Vagina (tissue), 2 donors: ENCODE results near the gene SYCN. TPM values are rescaled to one million over a fixed set of nuclear protein-coding genes. Genes with fewer than 3 reads are reported as not detected.
A peak's percentile ranks its signal among the peaks of the same experiment; 100 is the strongest.

Experiments
- DNase-seq, 2 donors: peaks; one replicate each; pipeline ENCODE4 v3.0.0-alpha.2; 2017; ENCODE audit errors: extremely low spot score in 2 of 2
- H3K27ac ChIP-seq: fragments of 200-600 bp; sonication (generic); one replicate; pipeline ENCODE4 v1.5.1; 2019
- H3K27me3 ChIP-seq: fragments of 200-600 bp; sonication (generic); one replicate; pipeline ENCODE4 v1.5.1; 2019
- H3K36me3 ChIP-seq, 2 donors: fragments of 200-600 bp; sonication (generic); one replicate each; pipeline ENCODE4 v1.5.1; 2017 to 2019
- H3K4me1 ChIP-seq: fragments of 200-600 bp; sonication (generic); one replicate; pipeline ENCODE4 v1.5.1; 2019
- H3K4me3 ChIP-seq, 2 donors: fragments of 200-600 bp; sonication (generic); 1 replicate in 1 of 2; 2 replicates in 1 of 2; pipeline ENCODE4 v1.5.1; 2016 to 2019
- H3K9me3 ChIP-seq: fragments of 200-600 bp; sonication (generic); one replicate; pipeline ENCODE4 v1.5.1; 2019
- POLR2A ChIP-seq, 2 donors: fragments of 450-650 bp; IDR thresholded peaks; one replicate each; pipeline ENCODE4 v1.6.1; 2017; ENCODE audit warnings: antibody characterized with exemption in 2 of 2, mild to moderate bottlenecking in 2 of 2, moderate library complexity in 2 of 2
- POLR2AphosphoS5 ChIP-seq, 2 donors: sonication (generic); formaldehyde crosslinking; IDR thresholded peaks; one replicate each; pipeline ENCODE4 v1.9.0; 2017; ENCODE audit warnings: antibody characterized with exemption in 2 of 2, mild to moderate bottlenecking in 2 of 2, low read depth in 1 of 2; ENCODE audit not compliant: insufficient read depth in 1 of 2
- intact Hi-C: fragments of 100-400 bp; cut with DNase I; formaldehyde crosslinking; loops from one replicate; pipeline ENCODE4 v1.15.1; 2023
- total RNA-seq: library from RNA; depleted of rRNA; stranded (reverse); fragments of >200 nt; gene quantifications from one replicate; pipeline ENCODE4 v1.2.3, GENCODE V29; 2016
- TF ChIP-seq, protein P1 (sequence below), 3 experiments: fragments of 450-650 bp in 2 of 3; fragments of 200-600 bp in 1 of 3; sonication (generic) in 1 of 3; IDR thresholded peaks; one replicate each; pipeline ENCODE4 v1.5.1; 2017 to 2019; ENCODE audit warnings: antibody characterized with exemption in 3 of 3, mild to moderate bottlenecking in 2 of 3, moderate library complexity in 2 of 3

The SYCN gene
- total RNA-seq, 1 donor from 2014 or later = not detected

DNA sequence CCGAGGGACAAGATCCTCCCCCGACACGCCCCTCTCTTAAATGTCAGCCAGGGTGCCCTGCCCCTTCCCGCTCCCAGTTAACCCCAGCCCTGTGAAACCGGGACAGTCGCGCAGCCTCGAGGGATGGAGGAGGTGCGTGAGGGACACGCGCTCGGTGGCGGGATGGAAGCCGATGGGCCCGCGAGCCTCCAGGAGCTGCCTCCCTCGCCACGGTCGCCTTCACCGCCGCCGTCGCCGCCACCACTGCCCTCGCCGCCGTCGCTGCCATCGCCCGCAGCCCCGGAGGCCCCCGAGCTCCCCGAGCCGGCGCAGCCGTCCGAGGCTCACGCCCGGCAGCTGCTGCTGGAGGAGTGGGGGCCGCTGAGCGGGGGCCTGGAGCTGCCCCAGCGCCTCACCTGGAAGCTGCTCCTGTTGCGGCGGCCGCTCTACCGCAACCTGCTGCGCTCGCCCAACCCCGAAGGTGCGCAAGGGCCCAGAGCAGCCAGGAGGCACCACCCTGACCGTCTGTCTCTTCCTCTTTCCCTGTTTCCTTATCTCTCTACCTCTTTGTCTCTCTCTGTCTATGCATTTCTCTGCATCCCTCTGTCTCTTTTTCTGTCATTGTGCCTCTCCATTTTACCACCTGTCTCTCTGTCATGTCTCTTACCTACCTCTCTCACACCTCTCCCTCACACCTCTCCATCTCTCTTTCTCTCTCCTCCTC, 7.1 kb downstream of the SYCN start, which contains the start of gene NCCRP1:
NCCRP1 (plus strand) TSS at position 105 of the 703 bp plus-strand sequence; CDS start at position 124, 19 bp downstream.
- intact Hi-C loops = no loop called here
- TF ChIP-seq POLR2AphosphoS5 (IDR thresholded peaks at IDR 0.05; ENCODE audit: insufficient read depth in 1 of 2, low read depth in 1 of 2) (no peak), POLR2A (IDR thresholded peaks at IDR 0.05) (no peak)
- TF ChIP-seq, protein P1, sequence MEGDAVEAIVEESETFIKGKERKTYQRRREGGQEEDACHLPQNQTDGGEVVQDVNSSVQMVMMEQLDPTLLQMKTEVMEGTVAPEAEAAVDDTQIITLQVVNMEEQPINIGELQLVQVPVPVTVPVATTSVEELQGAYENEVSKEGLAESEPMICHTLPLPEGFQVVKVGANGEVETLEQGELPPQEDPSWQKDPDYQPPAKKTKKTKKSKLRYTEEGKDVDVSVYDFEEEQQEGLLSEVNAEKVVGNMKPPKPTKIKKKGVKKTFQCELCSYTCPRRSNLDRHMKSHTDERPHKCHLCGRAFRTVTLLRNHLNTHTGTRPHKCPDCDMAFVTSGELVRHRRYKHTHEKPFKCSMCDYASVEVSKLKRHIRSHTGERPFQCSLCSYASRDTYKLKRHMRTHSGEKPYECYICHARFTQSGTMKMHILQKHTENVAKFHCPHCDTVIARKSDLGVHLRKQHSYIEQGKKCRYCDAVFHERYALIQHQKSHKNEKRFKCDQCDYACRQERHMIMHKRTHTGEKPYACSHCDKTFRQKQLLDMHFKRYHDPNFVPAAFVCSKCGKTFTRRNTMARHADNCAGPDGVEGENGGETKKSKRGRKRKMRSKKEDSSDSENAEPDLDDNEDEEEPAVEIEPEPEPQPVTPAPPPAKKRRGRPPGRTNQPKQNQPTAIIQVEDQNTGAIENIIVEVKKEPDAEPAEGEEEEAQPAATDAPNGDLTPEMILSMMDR (IDR thresholded peaks at IDR 0.05) = no peak
- no peaks in the 10 kb centered on the region for H3K27me3 ChIP-seq
- H3K36me3 ChIP-seq = no peaks in the 10 kb centered on the region
- no peaks in the 10 kb centered on the region for H3K9me3 ChIP-seq
- peaks cover 4% of the 10 kb centered on the region for H3K4me1 ChIP-seq
- no peak for DNase-seq
- H3K27ac ChIP-seq = no peak within 1 kb of the TSS
- peak within 1 kb of the TSS in 1 of 2 donors; percentile 35 for H3K4me3 ChIP-seq

DNA sequence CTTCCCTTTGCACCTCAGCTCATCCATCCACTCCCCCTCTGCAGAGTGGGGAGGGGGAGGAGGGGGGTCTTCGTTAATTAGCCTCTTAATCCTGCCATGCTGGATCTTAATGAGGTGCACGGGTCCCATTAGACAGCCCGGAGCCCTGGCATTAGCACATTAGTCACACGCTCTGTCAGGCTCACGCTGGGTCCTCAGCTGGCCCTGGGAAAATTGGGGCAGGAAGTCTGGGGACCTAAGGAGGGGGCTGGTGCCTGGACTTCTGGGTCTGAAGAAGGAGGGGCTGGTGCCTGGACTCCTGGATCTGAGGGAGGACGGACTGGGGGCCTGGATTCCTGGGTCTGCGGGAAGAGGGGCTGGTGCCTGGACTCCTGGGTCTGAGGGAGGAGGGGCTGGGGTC, 7.7 kb downstream of the SYCN start:
- intact Hi-C loops = no loop called here
- no peak for TF ChIP-seq POLR2A (IDR thresholded peaks at IDR 0.05)
- TF ChIP-seq, protein P1 (IDR thresholded peaks at IDR 0.05) = no peak
- TF ChIP-seq POLR2AphosphoS5 (IDR thresholded peaks at IDR 0.05; ENCODE audit: insufficient read depth in 1 of 2, low read depth in 1 of 2) = no peak
- Histone ChIP-seq H3K36me3 (no peaks in the 10 kb centered on the region), H3K4me3 (no peak overlapping the region), H3K9me3 (no peaks in the 10 kb centered on the region), H3K27ac (no peak overlapping the region), H3K4me1 (peaks cover 4% of the 10 kb centered on the region), H3K27me3 (no peaks in the 10 kb centered on the region)
- DNase-seq = no peak

DNA sequence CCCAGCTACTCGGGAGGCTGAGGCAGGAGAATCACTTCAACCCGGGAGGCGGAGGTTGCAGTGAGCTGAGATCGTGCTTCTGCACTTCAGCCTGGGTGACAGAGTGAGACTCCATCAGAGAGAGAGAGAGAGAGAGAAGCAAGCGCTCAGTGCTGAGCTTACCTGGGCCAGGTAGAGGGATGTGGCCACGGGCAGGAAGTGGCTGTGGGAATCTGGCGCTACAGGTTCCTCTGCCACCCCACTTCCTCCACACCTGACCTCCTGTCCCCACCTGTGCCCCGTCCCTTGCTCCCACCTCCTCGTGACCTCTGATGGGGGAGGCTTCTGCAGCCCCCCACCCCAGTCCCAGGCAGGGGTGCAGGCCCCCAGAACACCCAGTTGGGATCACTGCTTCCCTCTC, 8.3 kb downstream of the SYCN start:
- Histone ChIP-seq H3K27ac (no peak overlapping the region), H3K27me3 (no peaks in the 10 kb centered on the region), H3K36me3 (no peaks in the 10 kb centered on the region), H3K9me3 (no peaks in the 10 kb centered on the region), H3K4me1 (peaks cover 4% of the 10 kb centered on the region), H3K4me3 (no peak overlapping the region)
- DNase-seq = no peak
- intact Hi-C loops = no loop called here
- TF ChIP-seq POLR2A (IDR thresholded peaks at IDR 0.05) (no peak), POLR2AphosphoS5 (IDR thresholded peaks at IDR 0.05; ENCODE audit: insufficient read depth in 1 of 2, low read depth in 1 of 2) (no peak)
- TF ChIP-seq, protein P1 (IDR thresholded peaks at IDR 0.05) = no peak

DNA sequence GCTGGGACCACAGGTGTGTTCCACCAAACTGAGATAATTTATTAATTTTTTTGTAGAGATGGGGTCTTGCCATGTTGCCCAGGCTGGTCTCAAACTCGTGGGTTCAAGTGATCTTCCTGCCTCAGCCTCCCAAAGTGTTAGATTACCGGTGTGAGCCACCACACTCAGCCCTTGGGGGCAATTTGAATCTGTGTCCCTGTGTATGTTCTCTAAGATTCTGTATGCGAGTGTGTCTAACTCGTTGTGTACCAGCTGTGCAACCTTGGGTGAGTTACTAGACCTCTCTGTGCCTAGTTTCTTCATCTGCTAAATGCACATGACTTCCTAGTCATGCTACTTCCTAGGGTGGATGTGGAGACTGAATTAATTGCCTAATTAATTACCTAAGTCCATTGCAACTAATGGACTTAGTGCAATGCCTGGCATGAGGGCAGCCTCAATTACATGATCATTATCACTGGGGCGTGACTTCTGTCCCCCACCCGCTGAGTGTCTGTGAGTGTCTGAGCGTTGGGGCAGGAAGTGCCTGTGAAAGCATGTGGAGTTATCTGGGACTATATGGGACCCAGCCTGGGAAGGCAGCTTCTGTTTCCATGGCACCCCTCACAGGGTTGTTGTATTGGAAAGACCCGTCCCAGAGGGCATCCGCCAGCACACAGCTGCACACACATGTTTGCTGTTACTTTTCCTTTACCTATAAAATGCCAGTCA, 9.1 kb downstream of the SYCN start:
- Histone ChIP-seq H3K9me3 (no peaks in the 10 kb centered on the region), H3K36me3 (no peaks in the 10 kb centered on the region), H3K27me3 (no peaks in the 10 kb centered on the region), H3K27ac (no peak overlapping the region), H3K4me1 (peaks cover 4% of the 10 kb centered on the region), H3K4me3 (no peak overlapping the region)
- DNase-seq = no peak
- TF ChIP-seq POLR2A (IDR thresholded peaks at IDR 0.05) = no peak
- TF ChIP-seq POLR2AphosphoS5 (IDR thresholded peaks at IDR 0.05; ENCODE audit: insufficient read depth in 1 of 2, low read depth in 1 of 2) = no peak
- TF ChIP-seq, protein P1 (IDR thresholded peaks at IDR 0.05) = no peak
- intact Hi-C loops = no loop called here

DNA sequence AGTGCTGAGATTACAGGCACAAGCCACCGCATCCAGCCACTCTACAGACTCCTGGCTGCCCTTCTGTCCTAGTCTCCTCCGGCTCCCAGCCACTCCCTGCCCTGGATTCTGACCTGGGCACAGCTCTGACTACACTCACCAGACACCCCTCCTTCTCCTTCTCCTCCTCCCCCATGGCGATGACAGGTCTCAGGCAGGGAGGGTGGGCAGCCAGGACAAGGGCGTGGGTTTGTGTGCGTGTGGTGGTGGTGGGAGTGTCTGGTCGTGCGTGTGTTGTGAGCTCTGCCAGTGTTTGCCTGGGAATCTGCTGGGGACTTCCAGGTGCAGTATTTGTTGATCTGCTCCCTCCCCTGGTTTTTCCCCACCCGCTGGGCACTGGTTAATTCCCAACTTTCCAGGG, 10.3 kb downstream of the SYCN start:
- no peak overlapping the region for H3K27ac ChIP-seq
- intact Hi-C loops = no loop called here

More for the DNA sequence above, 10.3 kb downstream of the SYCN start:
- no peak for DNase-seq
- H3K27me3 ChIP-seq = no peaks in the 10 kb centered on the region
- H3K4me1 ChIP-seq = peaks cover 4% of the 10 kb centered on the region
- TF ChIP-seq POLR2A (IDR thresholded peaks at IDR 0.05) = no peak
- TF ChIP-seq POLR2AphosphoS5 (IDR thresholded peaks at IDR 0.05; ENCODE audit: insufficient read depth in 1 of 2, low read depth in 1 of 2) = no peak
- TF ChIP-seq, protein P1 (IDR thresholded peaks at IDR 0.05) = no peak
- no peaks in the 10 kb centered on the region for H3K36me3 ChIP-seq
- H3K4me3 ChIP-seq = no peak overlapping the region
- no peaks in the 10 kb centered on the region for H3K9me3 ChIP-seq
